ENCODE data around the gene WDHD1.
"Not testable (repeated sequence)": the region's sequence is repeated elsewhere in the genome, so short reads cannot be mapped to it uniquely, and the experiment has no call there.

Gene WDHD1

GRCh38 chr14:55066223-55066622, 39.3 kb upstream of the WDHD1 start:
- ATAC-seq, result no peak
- no peak for TF ChIP-seq CREB5 (CRISPR knock-in tag; IDR thresholded peaks at IDR 0.05; ENCODE audit: low read depth)
- TF ChIP-seq ZNF70 (CRISPR knock-in tag; IDR thresholded peaks at IDR 0.05), result no peak
- TF ChIP-seq SNAI2 (CRISPR knock-in tag; IDR thresholded peaks at IDR 0.05), result no peak
- no peak for TF ChIP-seq ZNF565 (CRISPR knock-in tag; conservative IDR thresholded peaks at IDR 0.05; ENCODE audit: low read depth)

GRCh38 chr14:55065411-55065810, 38.5 kb upstream of the WDHD1 start:
- no peak for ATAC-seq
- no peak for TF ChIP-seq TSHZ2 (CRISPR knock-in tag; IDR thresholded peaks at IDR 0.05)
- no peak for TF ChIP-seq ZFP3 (CRISPR knock-in tag; IDR thresholded peaks at IDR 0.05)
- TF ChIP-seq SNAI2 (CRISPR knock-in tag; IDR thresholded peaks at IDR 0.05), result no peak
- TF ChIP-seq TOX (CRISPR knock-in tag; IDR thresholded peaks at IDR 0.05; ENCODE audit: borderline replicate concordance), result no peak
- no peak for TF ChIP-seq ARNTL (CRISPR knock-in tag; IDR thresholded peaks at IDR 0.05; ENCODE audit: borderline replicate concordance, low read depth)
- TF ChIP-seq RARB (CRISPR knock-in tag; IDR thresholded peaks at IDR 0.05), result no peak
- TF ChIP-seq ISL1 (CRISPR knock-in tag; IDR thresholded peaks at IDR 0.05), result no peak
- TF ChIP-seq ZNF8 (CRISPR knock-in tag; IDR thresholded peaks at IDR 0.05), result no peak
- TF ChIP-seq OSR1 (CRISPR knock-in tag; IDR thresholded peaks at IDR 0.05), result no peak
- TF ChIP-seq ZNF565 (CRISPR knock-in tag; conservative IDR thresholded peaks at IDR 0.05; ENCODE audit: low read depth), result no peak
- TF ChIP-seq PATZ1 (CRISPR knock-in tag; IDR thresholded peaks at IDR 0.05; ENCODE audit: borderline replicate concordance), result no peak

GRCh38 chr14:55064896-55065295, 38.0 kb upstream of the WDHD1 start:
- ATAC-seq, result not testable (repeated sequence)

GRCh38 chr14:55062517-55063351, 35.8 kb upstream of the WDHD1 start:
- TF ChIP-seq CSDC2 (CRISPR knock-in tag; IDR thresholded peaks at IDR 0.05) (no peak), ZNF565 (CRISPR knock-in tag; conservative IDR thresholded peaks at IDR 0.05; ENCODE audit: low read depth) (no peak), ESRRG (CRISPR knock-in tag; IDR thresholded peaks at IDR 0.05) (no peak), TOX (CRISPR knock-in tag; IDR thresholded peaks at IDR 0.05; ENCODE audit: borderline replicate concordance) (no peak), ZNF70 (CRISPR knock-in tag; IDR thresholded peaks at IDR 0.05) (no peak)
- peak; percentile 22; the same call in 2 of the 3 replicates for ATAC-seq

GRCh38 chr14:55059333-55059732, 32.4 kb upstream of the WDHD1 start:
- TF ChIP-seq CSDC2 (CRISPR knock-in tag; IDR thresholded peaks at IDR 0.05), result no peak
- TF ChIP-seq ESRRG (CRISPR knock-in tag; IDR thresholded peaks at IDR 0.05), result no peak
- no peak for TF ChIP-seq OSR1 (CRISPR knock-in tag; IDR thresholded peaks at IDR 0.05)
- no peak for TF ChIP-seq PPARA (CRISPR knock-in tag; IDR thresholded peaks at IDR 0.05; ENCODE audit: borderline replicate concordance)
- TF ChIP-seq ZFP30 (CRISPR knock-in tag; IDR thresholded peaks at IDR 0.05), result no peak
- no peak for TF ChIP-seq TCF4 (CRISPR knock-in tag; IDR thresholded peaks at IDR 0.05; ENCODE audit: borderline replicate concordance)
- TF ChIP-seq CSRNP3 (CRISPR knock-in tag; IDR thresholded peaks at IDR 0.05), result no peak
- no peak for TF ChIP-seq CREB5 (CRISPR knock-in tag; IDR thresholded peaks at IDR 0.05; ENCODE audit: low read depth)
- TF ChIP-seq GLIS3 (CRISPR knock-in tag; IDR thresholded peaks at IDR 0.05), result no peak
- TF ChIP-seq ZNF565 (CRISPR knock-in tag; conservative IDR thresholded peaks at IDR 0.05; ENCODE audit: low read depth), result no peak
- TF ChIP-seq BACH2 (CRISPR knock-in tag; IDR thresholded peaks at IDR 0.05; ENCODE audit: borderline replicate concordance), result no peak
- ATAC-seq, result no peak

Data from SK-N-SH treated with all-trans-retinoic acid at 6 μM for 48 hours (cell line).